HG03457 (cell line): ENCODE data around the gene TYRP1.

Experiments
- ATAC-seq: cut with Tn5 transposase; IDR thresholded peaks from one replicate; pipeline ENCODE4 v1.9.1; 2021; ENCODE audit warnings: moderate number of reproducible peaks; ENCODE audit not compliant: unreplicated experiment

Gene TYRP1

DNA sequence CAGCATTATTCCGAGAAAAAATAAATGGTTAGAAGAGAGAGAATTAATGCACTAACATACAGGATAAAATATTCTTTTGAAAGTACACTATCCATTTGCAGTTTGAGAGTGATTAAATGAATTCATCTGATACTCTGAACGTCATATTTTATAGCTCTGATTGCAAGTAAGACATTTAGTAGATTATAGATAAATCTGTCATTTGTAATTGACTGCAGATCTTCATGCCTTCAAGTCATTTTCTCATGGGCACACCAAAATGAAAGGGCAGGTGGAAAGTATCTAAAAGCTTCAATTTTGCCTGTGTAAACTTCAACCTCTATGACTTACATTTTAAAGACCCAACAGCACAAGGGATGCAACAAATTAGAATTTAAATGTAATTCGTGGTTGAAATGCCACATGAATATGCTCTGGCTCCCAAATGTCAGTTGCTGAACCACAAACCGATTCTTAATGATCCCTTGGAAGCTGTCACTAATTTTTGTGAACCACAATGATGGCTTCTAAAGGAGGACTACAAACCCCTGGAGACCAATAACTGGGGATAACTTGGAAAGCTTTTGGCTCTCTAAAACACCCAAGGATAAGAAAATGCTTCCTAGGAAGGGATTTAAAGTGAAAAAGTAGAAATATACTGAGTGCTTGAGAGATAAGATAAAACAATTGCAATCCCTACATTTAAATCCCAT is 3.9 kb downstream of the TYRP1 start:
- no peak for ATAC-seq

GRCh38 chr9:12697719-12698118 is 4.5 kb downstream of the TYRP1 start:
- no peak for ATAC-seq

DNA sequence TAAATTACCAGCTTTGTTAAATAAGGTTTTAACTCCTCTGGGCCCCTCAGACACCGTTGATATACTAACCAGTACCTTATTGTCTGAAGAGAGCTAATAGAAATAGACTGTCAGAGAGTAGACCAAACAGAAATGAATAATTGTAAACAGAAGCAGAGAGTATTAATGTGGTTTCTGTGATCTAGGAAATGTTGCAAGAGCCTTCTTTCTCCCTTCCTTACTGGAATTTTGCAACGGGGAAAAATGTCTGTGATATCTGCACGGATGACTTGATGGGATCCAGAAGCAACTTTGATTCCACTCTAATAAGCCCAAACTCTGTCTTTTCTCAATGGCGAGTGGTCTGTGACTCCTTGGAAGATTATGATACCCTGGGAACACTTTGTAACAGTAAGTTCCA is 5.1 kb downstream of the TYRP1 start:
- no peak for ATAC-seq

DNA sequence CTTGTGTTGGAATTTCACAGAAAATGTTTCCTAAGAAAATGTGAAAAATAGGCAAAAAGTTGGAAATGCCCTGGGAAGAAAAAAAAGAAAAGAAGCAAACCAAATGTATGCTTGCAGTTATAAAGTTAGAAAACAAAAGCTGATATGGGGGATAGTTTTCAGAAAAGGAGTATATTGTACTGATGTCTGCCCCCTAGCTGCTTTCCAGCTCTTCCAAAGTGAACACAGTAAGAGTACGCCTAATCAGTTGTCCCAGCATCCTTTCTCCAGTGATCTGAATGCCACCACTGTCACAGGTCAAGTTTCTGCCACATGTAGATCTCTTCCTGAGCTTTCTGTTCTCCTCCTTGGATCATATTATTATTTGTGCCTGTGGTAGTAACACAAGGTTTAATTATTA is 5.8 kb downstream of the TYRP1 start:
- no peak for ATAC-seq

GRCh38 chr9:12699529-12699928 is 6.3 kb downstream of the TYRP1 start:
- ATAC-seq = no peak

GRCh38 chr9:12701126-12701525 is 7.9 kb downstream of the TYRP1 start:
- no peak for ATAC-seq

DNA sequence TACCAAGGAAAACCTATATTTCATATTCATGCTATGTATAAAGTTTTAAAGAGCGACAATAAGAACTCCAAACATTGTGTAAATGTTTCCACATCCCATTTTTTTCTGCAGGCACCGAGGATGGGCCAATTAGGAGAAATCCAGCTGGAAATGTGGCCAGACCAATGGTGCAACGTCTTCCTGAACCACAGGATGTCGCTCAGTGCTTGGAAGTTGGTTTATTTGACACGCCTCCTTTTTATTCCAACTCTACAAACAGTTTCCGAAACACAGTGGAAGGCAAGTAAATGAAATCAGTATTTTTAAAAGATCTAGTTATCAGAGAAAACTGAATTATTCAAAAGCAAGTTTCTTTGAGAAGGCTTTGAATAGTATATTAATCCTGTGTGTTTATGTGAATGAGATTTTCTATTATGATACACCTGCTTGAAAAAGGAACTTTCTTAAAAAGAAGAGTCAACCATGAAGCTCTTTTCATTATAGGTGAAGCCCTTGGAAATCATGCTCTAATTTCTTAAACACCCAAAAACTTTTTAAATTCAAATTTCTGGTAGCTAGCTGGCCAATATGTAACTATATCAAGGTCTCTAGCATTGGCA is 9.1 kb downstream of the TYRP1 start:
- no peak for ATAC-seq

- ATAC-seq = no peak
These were observed 10.8 kb downstream of the TYRP1 start for GRCh38 chr9:12703996-12704395.

- no peak for ATAC-seq
These were observed 12.7 kb downstream of the TYRP1 start for GRCh38 chr9:12705738-12706391.

- ATAC-seq = no peak
These were observed 15.5 kb downstream of the TYRP1 start for GRCh38 chr9:12708562-12709298.

DNA sequence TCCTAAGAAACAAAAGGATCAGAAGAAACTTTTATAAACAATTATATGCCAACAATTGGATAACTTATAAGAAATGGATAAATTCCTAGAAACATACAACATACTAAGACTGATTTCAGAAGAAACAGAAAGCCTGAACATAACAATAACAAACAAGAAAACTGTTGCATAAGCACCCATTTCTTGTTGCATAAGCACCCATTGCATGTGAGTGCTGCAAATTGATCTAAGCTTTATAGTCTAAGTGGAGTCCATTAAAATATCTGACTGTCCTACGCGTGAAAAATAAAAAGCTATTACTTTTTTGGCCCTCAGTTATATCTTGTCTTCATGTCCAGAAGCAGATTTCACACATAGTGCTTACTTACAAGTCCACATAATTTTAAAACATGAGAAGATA is 19.3 kb downstream of the TYRP1 start:
- ATAC-seq = no peak

- no peak for ATAC-seq
These were observed 22.1 kb downstream of the TYRP1 start for GRCh38 chr9:12715268-12715667.

GRCh38 chr9:12716823-12717600 is 23.8 kb downstream of the TYRP1 start:
- ATAC-seq = no peak

GRCh38 chr9:12717907-12718306 is 24.7 kb downstream of the TYRP1 start:
- no peak for ATAC-seq

- no peak for ATAC-seq
These were observed 25.4 kb downstream of the TYRP1 start for GRCh38 chr9:12718482-12719026.

DNA sequence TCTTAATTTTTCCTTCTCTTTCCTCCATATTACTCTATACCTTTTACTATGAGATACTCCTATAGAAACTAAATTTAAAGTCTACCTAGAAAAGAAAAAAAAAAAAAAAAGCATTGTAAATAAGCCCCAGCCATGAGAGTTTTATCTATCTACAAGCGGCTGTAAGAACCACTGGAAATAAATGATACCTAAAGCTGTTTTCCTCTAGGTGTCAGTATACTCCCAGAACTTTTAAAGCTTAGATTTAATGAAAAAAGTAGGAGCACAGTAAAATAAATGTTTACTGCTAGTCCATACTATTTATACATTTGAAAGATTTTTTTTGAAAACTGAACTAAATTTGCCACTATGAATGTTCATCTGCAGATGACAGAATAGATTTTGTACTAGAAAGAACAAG is 26.2 kb downstream of the TYRP1 start:
- ATAC-seq = no peak

DNA sequence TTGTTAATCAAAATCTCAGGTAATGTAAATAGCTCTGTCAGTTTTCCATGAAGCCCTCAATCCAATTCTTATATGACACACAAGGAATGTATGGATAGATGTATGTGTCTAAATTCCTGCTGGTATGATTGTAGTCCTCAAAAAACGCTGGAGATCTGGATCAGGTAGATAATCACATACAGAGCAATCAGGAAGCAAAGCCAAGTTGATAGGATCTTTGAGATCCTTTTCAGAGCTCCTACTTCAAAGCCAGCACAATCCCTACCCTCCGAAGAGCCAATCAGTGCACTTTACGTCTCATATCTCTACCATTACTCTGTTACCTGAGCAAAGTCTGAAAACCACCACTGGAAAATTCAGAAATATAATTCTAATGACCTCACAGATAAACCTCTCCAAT is 27.4 kb downstream of the TYRP1 start:
- ATAC-seq = no peak

GRCh38 chr9:12722131-12722530 is 28.9 kb downstream of the TYRP1 start:
- no peak for ATAC-seq

GRCh38 chr9:12723409-12724028 is 30.3 kb downstream of the TYRP1 start:
- no peak for ATAC-seq

DNA sequence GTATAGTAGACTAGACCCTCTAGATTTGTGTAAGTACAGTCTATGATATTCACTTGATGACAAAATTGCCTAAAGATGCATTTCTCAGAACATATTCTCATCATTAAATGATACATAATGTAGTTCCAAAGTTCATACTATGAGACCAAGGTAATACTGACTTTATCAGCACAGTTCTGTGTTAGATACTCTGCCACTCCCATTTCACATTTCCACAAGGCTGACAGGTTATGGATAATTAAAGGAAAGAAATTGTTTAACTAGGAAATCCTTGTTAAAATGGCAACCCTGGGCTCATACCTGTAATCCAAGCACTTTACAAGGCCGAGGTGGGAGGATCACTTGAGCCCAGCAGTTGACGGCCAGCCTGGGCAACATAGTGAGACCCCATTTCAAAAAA is 33.6 kb downstream of the TYRP1 start:
- no peak for ATAC-seq
